Trophoblast cell (in vitro differentiated cells and primary cell): ENCODE measurements around the gene VPS9D1.

ENCODE experiments used
- DNase-seq, 2 donors: peaks; one replicate each; pipeline ENCODE4 v3.0.0-alpha.2; 2016
- H2AFZ ChIP-seq: 2 replicates; pipeline ENCODE4 v1.6.1; 2013; ENCODE audit warnings: low read length, moderate library complexity, mild to moderate bottlenecking; ENCODE audit not compliant: insufficient read depth, poor library complexity
- H2AK5ac ChIP-seq: 2 replicates; pipeline ENCODE4 v1.6.1; 2013; ENCODE audit warnings: mild to moderate bottlenecking, low read length
- H2BK120ac ChIP-seq: 2 replicates; pipeline ENCODE4 v1.6.1; 2013; ENCODE audit warnings: low read length, mild to moderate bottlenecking, moderate library complexity; ENCODE audit not compliant: insufficient read depth, poor library complexity
- H2BK12ac ChIP-seq: 2 replicates; pipeline ENCODE4 v1.6.1; 2013; ENCODE audit warnings: mild to moderate bottlenecking, low read length, moderate library complexity
- H2BK5ac ChIP-seq: 2 replicates; pipeline ENCODE4 v1.6.1; 2013; ENCODE audit warnings: low read length, low read depth, moderate library complexity, mild to moderate bottlenecking; ENCODE audit not compliant: poor library complexity
- H3K14ac ChIP-seq: 2 replicates; pipeline ENCODE4 v1.6.1; 2013; ENCODE audit warnings: mild to moderate bottlenecking, low read length
- H3K18ac ChIP-seq: 2 replicates; pipeline ENCODE4 v1.6.1; 2013; ENCODE audit warnings: mild to moderate bottlenecking, low read length
- H3K23ac ChIP-seq: 2 replicates; pipeline ENCODE4 v1.6.1; 2013; ENCODE audit warnings: low read length
- H3K27ac ChIP-seq: 2 replicates; pipeline ENCODE4 v1.5.1; 2013; ENCODE audit warnings: low read depth, mild to moderate bottlenecking, inconsistent platforms, low read length, moderate library complexity
- H3K27me3 ChIP-seq: 2 replicates; pipeline ENCODE4 v1.6.1; 2013; ENCODE audit warnings: inconsistent platforms, mild to moderate bottlenecking, low read length, moderate library complexity; ENCODE audit not compliant: insufficient read depth
- H3K36me3 ChIP-seq, 2 experiments: 1 replicate in 1 of 2; 2 replicates in 1 of 2; pipeline ENCODE4 v1.6.1; 2013; ENCODE audit warnings: low read length in 2 of 2, mild to moderate bottlenecking in 2 of 2, moderate library complexity in 1 of 2; ENCODE audit not compliant: insufficient read depth in 2 of 2, control insufficient read depth in 1 of 2
- H3K4ac ChIP-seq: 2 replicates; pipeline ENCODE4 v1.6.1; 2013; ENCODE audit warnings: low read depth, mild to moderate bottlenecking, low read length, moderate library complexity
- H3K4me1 ChIP-seq, 2 experiments: 1 replicate in 1 of 2; 2 replicates in 1 of 2; pipeline ENCODE4 v1.6.1; 2013; ENCODE audit warnings: low read length in 2 of 2, mild to moderate bottlenecking in 2 of 2, moderate library complexity in 1 of 2; ENCODE audit not compliant: insufficient read depth in 2 of 2, control insufficient read depth in 1 of 2
- H3K4me2 ChIP-seq: 2 replicates; pipeline ENCODE4 v1.6.1; 2013; ENCODE audit warnings: inconsistent platforms, mild to moderate bottlenecking, low read length, moderate library complexity
- H3K4me3 ChIP-seq: 2 replicates; pipeline ENCODE4 v1.5.1; 2013; ENCODE audit warnings: mild to moderate bottlenecking, low read depth, low read length, inconsistent platforms
- H3K79me1 ChIP-seq: one replicate; pipeline ENCODE4 v1.6.1; 2013; ENCODE audit warnings: low read length
- H3K79me2 ChIP-seq: 2 replicates; pipeline ENCODE4 v1.6.1; 2013; ENCODE audit warnings: low read length, mild to moderate bottlenecking; ENCODE audit not compliant: control insufficient read depth, insufficient read depth, poor library complexity
- H3K9ac ChIP-seq: 2 replicates; pipeline ENCODE4 v1.6.1; 2013; ENCODE audit warnings: mild to moderate bottlenecking, low read length
- H3K9me3 ChIP-seq: 2 replicates; pipeline ENCODE4 v1.6.1; 2013; ENCODE audit warnings: low read depth, mild to moderate bottlenecking, control low read depth, inconsistent platforms, low read length; ENCODE audit not compliant: insufficient read depth
- H4K12ac ChIP-seq: 2 replicates; pipeline ENCODE4 v1.6.1; 2013; ENCODE audit warnings: low read depth, mild to moderate bottlenecking, low read length, moderate library complexity
- H4K8ac ChIP-seq: 2 replicates; pipeline ENCODE4 v1.6.1; 2013; ENCODE audit warnings: low read depth, mild to moderate bottlenecking, low read length, moderate library complexity
- H4K91ac ChIP-seq: one replicate; pipeline ENCODE4 v1.6.1; 2013; ENCODE audit warnings: low read depth, mild to moderate bottlenecking, low read length, moderate library complexity
- WGBS: extraction: QIAGEN DNeasy Blood & Tissue Kit; methylation state at CpG from one replicate; pipeline ENCODE4 v1.1.7; 2013; ENCODE audit warnings: missing lambda C conversion rate; ENCODE audit not compliant: insufficient read length, insufficient coverage; ENCODE audit errors: extremely low coverage; 5-methylcytosine and 5-hydroxymethylcytosine counted together

The VPS9D1 gene

GRCh38 chr16:89689142-89689541 is 31.6 kb downstream of the VPS9D1 start:
- no peak overlapping the region for H3K4me2 ChIP-seq
- no peak overlapping the region for H4K91ac ChIP-seq
- no peak overlapping the region for H3K9ac ChIP-seq
- no peak for DNase-seq
- H2BK120ac ChIP-seq: no peak overlapping the region
- H3K79me1 ChIP-seq: peaks cover 6% of the 10 kb centered on the region
- no peak overlapping the region for H3K23ac ChIP-seq
- H3K4me3 ChIP-seq: no peak overlapping the region
- no peak overlapping the region for H2BK5ac ChIP-seq
- H2AK5ac ChIP-seq: no peak overlapping the region
- H3K4ac ChIP-seq: no peak overlapping the region
- H2AFZ ChIP-seq: no peak overlapping the region
- no peak overlapping the region for H3K27ac ChIP-seq
- peaks cover 6 to 7% of the 10 kb centered on the region in 2 experiments for H3K4me1 ChIP-seq
- WGBS: no CpG with 5 or more reads among the region's 13 CpGs
- peaks cover 12% of the 10 kb centered on the region for H3K9me3 ChIP-seq
- H3K18ac ChIP-seq: no peak overlapping the region
- H3K27me3 ChIP-seq: no peaks in the 10 kb centered on the region
- H2BK12ac ChIP-seq: no peak overlapping the region
- no peak overlapping the region for H4K8ac ChIP-seq
- peaks cover 8% of the 10 kb centered on the region for H3K79me2 ChIP-seq
- H4K12ac ChIP-seq: no peak overlapping the region
- H3K14ac ChIP-seq: no peak overlapping the region
- peaks cover 43 to 50% of the 10 kb centered on the region in 2 experiments for H3K36me3 ChIP-seq

DNA sequence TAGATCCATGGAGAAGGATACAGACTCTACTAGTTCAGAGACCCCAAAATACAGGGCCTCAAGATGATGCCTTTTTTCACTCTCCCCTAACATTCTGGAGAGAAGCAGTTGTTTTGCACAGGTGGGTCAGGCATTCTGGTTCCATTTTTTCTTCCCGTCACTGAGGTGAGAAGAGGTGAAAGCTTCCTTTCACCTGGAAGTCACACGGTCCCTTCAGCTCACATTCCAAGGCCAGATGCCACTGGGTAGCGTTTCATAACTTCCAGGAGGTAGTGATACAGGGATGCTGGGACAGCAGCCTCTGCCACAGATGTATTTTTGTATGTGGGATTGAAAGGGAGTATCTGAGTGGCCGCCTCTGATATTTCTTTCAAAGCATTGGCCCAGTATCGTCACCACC is 32.3 kb downstream of the VPS9D1 start:
- Histone ChIP-seq H3K4me1 (peaks cover 6 to 7% of the 10 kb centered on the region in 2 experiments), H2BK120ac (no peak overlapping the region), H2BK12ac (no peak overlapping the region), H2AK5ac (no peak overlapping the region), H4K8ac (no peak overlapping the region), H3K4ac (no peak overlapping the region), H3K18ac (no peak overlapping the region), H3K23ac (no peak overlapping the region), H2BK5ac (no peak overlapping the region), H3K36me3 (peaks cover 39 to 43% of the 10 kb centered on the region in 2 experiments), H3K4me3 (no peak overlapping the region), H3K27ac (no peak overlapping the region), H2AFZ (no peak overlapping the region), H3K14ac (no peak overlapping the region), H3K9ac (no peak overlapping the region), H3K79me1 (peaks cover 6% of the 10 kb centered on the region), H3K27me3 (no peaks in the 10 kb centered on the region), H4K91ac (no peak overlapping the region), H3K9me3 (peaks cover 11% of the 10 kb centered on the region), H4K12ac (no peak overlapping the region), H3K79me2 (peaks cover 8% of the 10 kb centered on the region), H3K4me2 (no peak overlapping the region)
- WGBS: no CpG with 5 or more reads among the region's 5 CpGs
- DNase-seq: no peak

GRCh38 chr16:89687092-89687940 is 33.4 kb downstream of the VPS9D1 start:
- H2BK5ac ChIP-seq: peak overlapping the region; percentile 45
- peak overlapping the region; percentile 93 for H2AK5ac ChIP-seq
- peak in 1 of 2 donors; percentile 9 for DNase-seq
- H3K79me2 ChIP-seq: peaks cover 8% of the 10 kb centered on the region
- H3K79me1 ChIP-seq: peaks cover 6% of the 10 kb centered on the region
- H3K9me3 ChIP-seq: peaks cover 13% of the 10 kb centered on the region
- H3K14ac ChIP-seq: peak overlapping the region; percentile 95
- H3K9ac ChIP-seq: peak overlapping the region; percentile 86
- no peak overlapping the region for H2BK12ac ChIP-seq
- peak overlapping the region; percentile 88 for H3K4me3 ChIP-seq
- peaks cover 32 to 41% of the 10 kb centered on the region in 2 experiments for H3K36me3 ChIP-seq
- no peaks in the 10 kb centered on the region for H3K27me3 ChIP-seq
- H3K18ac ChIP-seq: peak overlapping the region; percentile 90
- peak overlapping the region; percentile 82 for H2AFZ ChIP-seq
- WGBS: no CpG with 5 or more reads among the region's 42 CpGs
- H3K4me1 ChIP-seq: peaks cover 6 to 7% of the 10 kb centered on the region in 2 experiments
- H4K12ac ChIP-seq: peak overlapping the region; percentile 89
- H4K8ac ChIP-seq: peak overlapping the region; percentile 93
- peak overlapping the region; percentile 83 for H3K4me2 ChIP-seq
- H3K23ac ChIP-seq: no peak overlapping the region
- peak overlapping the region; percentile 90 for H3K27ac ChIP-seq
- peak overlapping the region; percentile 66 for H4K91ac ChIP-seq
- H3K4ac ChIP-seq: peak overlapping the region; percentile 93
- H2BK120ac ChIP-seq: peak overlapping the region; percentile 61

- peak within 1 kb of the TSS; percentile 95 for H4K91ac ChIP-seq
- H3K79me2 ChIP-seq: peaks cover 8% of the 10 kb centered on the region
- H2AK5ac ChIP-seq: peak within 1 kb of the TSS; percentile 93
- H4K12ac ChIP-seq: peak within 1 kb of the TSS; percentile 96
- H2BK5ac ChIP-seq: peak within 1 kb of the TSS; percentile 97
- H3K36me3 ChIP-seq: peaks cover 25 to 34% of the 10 kb centered on the region in 2 experiments
- H3K18ac ChIP-seq: peak within 1 kb of the TSS; percentile 100
- H3K4me3 ChIP-seq: peak within 1 kb of the TSS; percentile 88
- H3K9ac ChIP-seq: peak within 1 kb of the TSS; percentile 99
- H2BK12ac ChIP-seq: no peak within 1 kb of the TSS
- peak within 1 kb of the TSS; percentile 92 for H2BK120ac ChIP-seq
- peak; percentile 91 to 98 for DNase-seq
- H3K23ac ChIP-seq: no peak within 1 kb of the TSS
- H3K27me3 ChIP-seq: no peaks in the 10 kb centered on the region
- WGBS: no CpG with 5 or more reads among the region's 67 CpGs
- H2AFZ ChIP-seq: peak within 1 kb of the TSS; percentile 95
- H3K14ac ChIP-seq: peak within 1 kb of the TSS; percentile 98
- H3K4me2 ChIP-seq: peak within 1 kb of the TSS; percentile 83
- peak within 1 kb of the TSS; percentile 93 for H3K4ac ChIP-seq
- peaks cover 13% of the 10 kb centered on the region for H3K9me3 ChIP-seq
- H3K79me1 ChIP-seq: peaks cover 6% of the 10 kb centered on the region
- peaks cover 6 to 7% of the 10 kb centered on the region in 2 experiments for H3K4me1 ChIP-seq
- H4K8ac ChIP-seq: peak within 1 kb of the TSS; percentile 99
- peak within 1 kb of the TSS; percentile 90 for H3K27ac ChIP-seq
Observed at GRCh38 chr16:89686520-89687091, 34.1 kb downstream of the VPS9D1 start, which contains the start of gene CDK10. Gene CDK10 (plus strand): TSS chr16:89686689. CDS start chr16:89686711, 22 bp downstream.
